Type B pancreatic cell (in vitro differentiated cells): ENCODE data around the gene FAM131B. TPM values are rescaled to one million over a fixed set of nuclear protein-coding genes. Genes with fewer than 3 reads are reported as not detected.

ENCODE experiments used
- DNase-seq: peaks from one replicate; pipeline ENCODE4 v3.0.0; 2021; ENCODE audit warnings: mixed read lengths; ENCODE audit not compliant: unreplicated experiment; ENCODE audit errors: extremely low spot score
- H3K27ac Mint-ChIP-seq: 2 replicates; pipeline ENCODE4 v1.8.0; 2021; ENCODE audit warnings: mild to moderate bottlenecking, mixed read lengths
- H3K27me3 Mint-ChIP-seq: 2 replicates; pipeline ENCODE4 v1.8.0; 2021; ENCODE audit warnings: mixed read lengths
- H3K36me3 Mint-ChIP-seq: 2 replicates; pipeline ENCODE4 v1.8.0; 2021; ENCODE audit warnings: mixed read lengths
- H3K4me1 Mint-ChIP-seq: one replicate; pipeline ENCODE4 v1.8.0; 2021; ENCODE audit warnings: mixed read lengths; ENCODE audit not compliant: unreplicated experiment
- H3K4me3 Mint-ChIP-seq: 2 replicates; pipeline ENCODE4 v1.8.0; 2021; ENCODE audit warnings: mild to moderate bottlenecking, mixed read lengths
- H3K9me3 Mint-ChIP-seq: 2 replicates; pipeline ENCODE4 v1.8.0; 2021; ENCODE audit warnings: mixed read lengths
- CTCF ChIP-seq: fragments of 200-600 bp; sonication (generic); conservative IDR thresholded peaks from 2 replicates; pipeline ENCODE4 v1.5.0; 2021; ENCODE audit warnings: antibody characterized with exemption, mild to moderate bottlenecking
- total RNA-seq: library from RNA; stranded (reverse); gene quantifications from 2 replicates; pipeline ENCODE4 v1.2.1, GENCODE V29; 2021; ENCODE audit warnings: low replicate concordance

FAM131B gene
- total RNA-seq, 1 donor from 2014 or later = 6.5 TPM

GRCh38 chr7:143351574-143351973 is 10.9 kb downstream of the FAM131B start:
- DNase-seq = no peak
- H3K36me3 Mint-ChIP-seq = no peaks in the 10 kb centered on the region
- peaks cover 9% of the 10 kb centered on the region for H3K4me1 Mint-ChIP-seq
- H3K4me3 Mint-ChIP-seq = no peak overlapping the region
- peaks cover 37% of the 10 kb centered on the region for H3K27me3 Mint-ChIP-seq
- no peak for TF ChIP-seq CTCF
- no peaks in the 10 kb centered on the region for H3K9me3 Mint-ChIP-seq
- H3K27ac Mint-ChIP-seq = no peak overlapping the region

GRCh38 chr7:143351060-143351459 is 11.5 kb downstream of the FAM131B start:
- DNase-seq = no peak
- no peaks in the 10 kb centered on the region for H3K36me3 Mint-ChIP-seq
- peaks cover 9% of the 10 kb centered on the region for H3K4me1 Mint-ChIP-seq
- no peak for TF ChIP-seq CTCF
- no peak overlapping the region for H3K4me3 Mint-ChIP-seq
- H3K27me3 Mint-ChIP-seq = peaks cover 42% of the 10 kb centered on the region
- H3K27ac Mint-ChIP-seq = no peak overlapping the region
- H3K9me3 Mint-ChIP-seq = no peaks in the 10 kb centered on the region

- no peaks in the 10 kb centered on the region for H3K9me3 Mint-ChIP-seq
- no peak overlapping the region for H3K27ac Mint-ChIP-seq
- peaks cover 13% of the 10 kb centered on the region for H3K4me1 Mint-ChIP-seq
- DNase-seq = no peak
- no peaks in the 10 kb centered on the region for H3K36me3 Mint-ChIP-seq
- peaks cover 44% of the 10 kb centered on the region for H3K27me3 Mint-ChIP-seq
- no peak for TF ChIP-seq CTCF
- no peak overlapping the region for H3K4me3 Mint-ChIP-seq
These were observed 14.6 kb downstream of the FAM131B start for GRCh38 chr7:143347950-143348349.

GRCh38 chr7:143346018-143346417 is 16.5 kb downstream of the FAM131B start:
- DNase-seq = no peak
- H3K36me3 Mint-ChIP-seq = no peaks in the 10 kb centered on the region
- TF ChIP-seq CTCF = no peak
- no peaks in the 10 kb centered on the region for H3K9me3 Mint-ChIP-seq
- H3K27ac Mint-ChIP-seq = no peak overlapping the region
- peak overlapping the region; percentile 75 for H3K4me3 Mint-ChIP-seq
- peaks cover 38% of the 10 kb centered on the region for H3K27me3 Mint-ChIP-seq
- H3K4me1 Mint-ChIP-seq = peaks cover 5% of the 10 kb centered on the region

- peak overlapping the region; percentile 75 for H3K4me3 Mint-ChIP-seq
- H3K4me1 Mint-ChIP-seq = peaks cover 5% of the 10 kb centered on the region
- peak; percentile 69 for TF ChIP-seq CTCF
- H3K36me3 Mint-ChIP-seq = no peaks in the 10 kb centered on the region
- no peak for DNase-seq
- H3K9me3 Mint-ChIP-seq = no peaks in the 10 kb centered on the region
- peak overlapping the region; percentile 15 for H3K27ac Mint-ChIP-seq
- peaks cover 38% of the 10 kb centered on the region for H3K27me3 Mint-ChIP-seq
These were observed 17.0 kb downstream of the FAM131B start for GRCh38 chr7:143345428-143345900.

GRCh38 chr7:143343596-143343995 is 18.9 kb downstream of the FAM131B start:
- no peak for DNase-seq
- Mint-ChIP-seq H3K4me1 (peaks cover 5% of the 10 kb centered on the region), H3K9me3 (no peaks in the 10 kb centered on the region), H3K4me3 (no peak overlapping the region), H3K36me3 (no peaks in the 10 kb centered on the region), H3K27ac (no peak overlapping the region), H3K27me3 (peaks cover 28% of the 10 kb centered on the region)
- no peak for TF ChIP-seq CTCF
